Body of pancreas (tissue), 4 donors: ENCODE data around the gene WWOX. TPM values are rescaled to one million over a fixed set of nuclear protein-coding genes. Genes with fewer than 3 reads are reported as not detected.

Source experiments
- ATAC-seq: fragments of 150-250 bp; one replicate; pipeline ENCODE4 v1.9.1; 2016
- DNase-seq, 4 donors: peaks; one replicate each; pipeline ENCODE4 v3.0.0-alpha.2; 2019
- H3K27ac ChIP-seq, 4 donors: fragments of 200-600 bp; sonication (generic); 1 replicate in 3 of 4; 2 replicates in 1 of 4; pipeline versions ENCODE4 v1.5.1 to v1.6.1; 2016 to 2019; ENCODE audit warnings: mild to moderate bottlenecking in 1 of 4, mixed read lengths in 1 of 4, moderate library complexity in 1 of 4
- H3K27me3 ChIP-seq, 2 donors: fragments of 200-600 bp; sonication (generic); one replicate each; pipeline ENCODE4 v1.6.0; 2016; ENCODE audit warnings: mild to moderate bottlenecking in 1 of 2
- H3K36me3 ChIP-seq, 2 donors: fragments of 200-600 bp; sonication (generic); replicated peaks in 1 of 2; 2 replicates each; pipeline ENCODE4 v1.5.1; 2016; ENCODE audit warnings: low read depth in 2 of 2; ENCODE audit not compliant: insufficient read depth in 1 of 2
- H3K4me1 ChIP-seq: fragments of 200-600 bp; sonication (generic); one replicate; pipeline ENCODE4 v1.6.0; 2016
- H3K4me3 ChIP-seq, 2 donors: fragments of 200-600 bp; sonication (generic); 1 replicate in 1 of 2; 2 replicates in 1 of 2; pipeline ENCODE4 v1.5.1; 2016 to 2019
- H3K9me3 ChIP-seq, 3 donors: fragments of 200-600 bp; sonication (generic); 1 replicate in 2 of 3; 2 replicates in 1 of 3; pipeline ENCODE4 v1.5.1; 2016
- POLR2A ChIP-seq, 3 donors: fragments of 450-650 bp; IDR thresholded peaks; one replicate each; pipeline ENCODE4 v1.6.1; 2016; ENCODE audit warnings: antibody characterized with exemption in 3 of 3, mild to moderate bottlenecking in 2 of 3
- WGBS, 2 donors: methylation state at CpG; one replicate each; pipeline ENCODE4 v1.1.5; 2017; 5-methylcytosine and 5-hydroxymethylcytosine counted together
- intact Hi-C: fragments of 100-400 bp; cut with DNase I; formaldehyde crosslinking; loops from one replicate; pipeline ENCODE4 v1.15.1; 2023
- total RNA-seq, 2 donors: library from RNA; depleted of rRNA; stranded (reverse); fragments of >200 nt; gene quantifications; one replicate each; pipeline ENCODE4 v1.1.0, GENCODE V29; 2016
- TF ChIP-seq, protein P1 (sequence below), 7 experiments: fragments of 450-650 bp in 4 of 7; fragments of 200-600 bp in 3 of 7; sonication (generic) in 3 of 7; IDR thresholded peaks; one replicate each; pipeline ENCODE4 v1.5.1; 2016 to 2019; ENCODE audit warnings: antibody characterized with exemption in 7 of 7

WWOX gene
- total RNA-seq, 2 donors from 2014 or later, result 52.7 to 67.2 TPM

- TF ChIP-seq POLR2A (IDR thresholded peaks at IDR 0.05), result no peak
- TF ChIP-seq, protein P1, sequence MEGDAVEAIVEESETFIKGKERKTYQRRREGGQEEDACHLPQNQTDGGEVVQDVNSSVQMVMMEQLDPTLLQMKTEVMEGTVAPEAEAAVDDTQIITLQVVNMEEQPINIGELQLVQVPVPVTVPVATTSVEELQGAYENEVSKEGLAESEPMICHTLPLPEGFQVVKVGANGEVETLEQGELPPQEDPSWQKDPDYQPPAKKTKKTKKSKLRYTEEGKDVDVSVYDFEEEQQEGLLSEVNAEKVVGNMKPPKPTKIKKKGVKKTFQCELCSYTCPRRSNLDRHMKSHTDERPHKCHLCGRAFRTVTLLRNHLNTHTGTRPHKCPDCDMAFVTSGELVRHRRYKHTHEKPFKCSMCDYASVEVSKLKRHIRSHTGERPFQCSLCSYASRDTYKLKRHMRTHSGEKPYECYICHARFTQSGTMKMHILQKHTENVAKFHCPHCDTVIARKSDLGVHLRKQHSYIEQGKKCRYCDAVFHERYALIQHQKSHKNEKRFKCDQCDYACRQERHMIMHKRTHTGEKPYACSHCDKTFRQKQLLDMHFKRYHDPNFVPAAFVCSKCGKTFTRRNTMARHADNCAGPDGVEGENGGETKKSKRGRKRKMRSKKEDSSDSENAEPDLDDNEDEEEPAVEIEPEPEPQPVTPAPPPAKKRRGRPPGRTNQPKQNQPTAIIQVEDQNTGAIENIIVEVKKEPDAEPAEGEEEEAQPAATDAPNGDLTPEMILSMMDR (IDR thresholded peaks at IDR 0.05), result no peak
- no peaks in the 10 kb centered on the region for H3K36me3 ChIP-seq
- H3K9me3 ChIP-seq, result no peaks in the 10 kb centered on the region
- DNase-seq (no peak), ATAC-seq (no peak)
- H3K4me1 ChIP-seq, result no peaks in the 10 kb centered on the region
- intact Hi-C loops, result no loop called here
- no peak overlapping the region for H3K4me3 ChIP-seq
- no peaks in the 10 kb centered on the region for H3K27me3 ChIP-seq
- 87 to 95% methylated on average over 10 of the region's 10 CpGs for WGBS, 2 donors
- H3K27ac ChIP-seq, result no peak overlapping the region
Observed at GRCh38 chr16:78553268-78554039, 454.0 kb downstream of the WWOX start.

GRCh38 chr16:78556421-78556820, 457.0 kb downstream of the WWOX start:
- H3K27ac ChIP-seq, result no peak overlapping the region
- DNase-seq (no peak), ATAC-seq (no peak)
- H3K36me3 ChIP-seq, result no peaks in the 10 kb centered on the region
- WGBS, 2 donors, result 92 to 95% methylated on average over 16 of the region's 16 CpGs
- no peaks in the 10 kb centered on the region for H3K27me3 ChIP-seq
- intact Hi-C loops, result no loop called here
- H3K4me1 ChIP-seq, result no peaks in the 10 kb centered on the region
- TF ChIP-seq POLR2A (IDR thresholded peaks at IDR 0.05), result no peak
- TF ChIP-seq, protein P1 (IDR thresholded peaks at IDR 0.05), result no peak
- no peak overlapping the region for H3K4me3 ChIP-seq
- no peaks in the 10 kb centered on the region for H3K9me3 ChIP-seq

DNA sequence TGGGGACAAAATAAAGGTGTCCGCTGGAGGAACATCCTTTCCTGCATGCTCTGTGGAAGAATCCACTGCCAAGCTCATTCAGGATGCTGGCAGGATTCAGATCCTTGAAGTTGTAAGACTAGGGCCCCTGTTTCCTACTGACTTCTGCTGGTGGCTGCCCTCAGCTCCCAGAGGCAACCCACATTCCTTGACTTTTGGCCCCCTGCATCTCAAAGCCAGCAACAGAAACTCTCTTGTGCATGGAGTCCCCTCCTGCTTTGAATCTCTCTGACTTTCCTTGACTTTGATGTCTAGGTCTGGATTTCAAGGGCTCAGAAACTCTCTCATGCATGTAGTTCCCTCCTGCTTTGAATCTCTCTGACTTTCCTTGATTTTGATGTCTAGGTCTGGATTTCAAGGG, 461.5 kb downstream of the WWOX start:
- no peak overlapping the region for H3K27ac ChIP-seq
- no peak for ATAC-seq
- intact Hi-C loops, result no loop called here
- H3K9me3 ChIP-seq, result no peaks in the 10 kb centered on the region
- H3K4me3 ChIP-seq, result no peak overlapping the region
- WGBS, 2 donors, result 89 to 100% methylated on average over 1 of the region's 1 CpG
- H3K4me1 ChIP-seq, result no peaks in the 10 kb centered on the region
- no peaks in the 10 kb centered on the region for H3K36me3 ChIP-seq
- DNase-seq, result no peak
- no peak for TF ChIP-seq POLR2A (IDR thresholded peaks at IDR 0.05)
- TF ChIP-seq, protein P1 (IDR thresholded peaks at IDR 0.05), result no peak
- H3K27me3 ChIP-seq, result no peaks in the 10 kb centered on the region

GRCh38 chr16:78562111-78562510, 462.7 kb downstream of the WWOX start:
- no peaks in the 10 kb centered on the region for H3K9me3 ChIP-seq
- TF ChIP-seq, protein P1 (IDR thresholded peaks at IDR 0.05), result no peak
- no peak for TF ChIP-seq POLR2A (IDR thresholded peaks at IDR 0.05)
- 80 to 92% methylated on average over 6 of the region's 6 CpGs for WGBS, 2 donors
- H3K27me3 ChIP-seq, result no peaks in the 10 kb centered on the region
- ATAC-seq (no peak), DNase-seq (no peak)
- H3K27ac ChIP-seq, result no peak overlapping the region
- intact Hi-C loops, result no loop called here
- no peaks in the 10 kb centered on the region for H3K4me1 ChIP-seq
- no peak overlapping the region for H3K4me3 ChIP-seq
- H3K36me3 ChIP-seq, result no peaks in the 10 kb centered on the region

DNA sequence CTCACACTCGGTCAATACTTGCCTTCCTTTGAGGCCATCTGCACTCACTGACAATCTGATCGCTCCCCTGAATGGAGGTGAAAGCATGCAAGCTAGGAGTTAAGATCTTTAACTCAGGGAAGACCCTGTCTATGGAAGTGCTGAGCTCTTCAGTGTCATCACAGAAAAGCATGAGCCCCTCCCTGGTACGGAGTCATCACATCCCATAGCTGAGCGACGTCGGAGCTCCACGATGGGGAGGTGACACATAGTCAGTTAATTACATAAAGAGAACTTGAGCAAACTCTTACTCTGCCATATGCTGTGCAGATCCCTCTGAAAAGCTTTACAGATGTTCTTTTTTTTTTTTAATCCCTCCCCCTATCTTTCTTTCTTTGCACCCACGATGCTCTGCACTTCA, 463.2 kb downstream of the WWOX start:
- Histone ChIP-seq H3K9me3 (no peaks in the 10 kb centered on the region), H3K36me3 (no peaks in the 10 kb centered on the region), H3K4me3 (no peak overlapping the region), H3K27ac (no peak overlapping the region), H3K27me3 (no peaks in the 10 kb centered on the region), H3K4me1 (no peaks in the 10 kb centered on the region)
- 80 to 91% methylated on average over 8 of the region's 8 CpGs for WGBS, 2 donors
- TF ChIP-seq, protein P1 (IDR thresholded peaks at IDR 0.05), result no peak
- no peak for TF ChIP-seq POLR2A (IDR thresholded peaks at IDR 0.05)
- no peak for DNase-seq
- intact Hi-C loops, result no loop called here
- ATAC-seq, result no peak
